Aorta (tissue), 4 donors: ENCODE data around the gene HAO2. TPM values are rescaled to one million over a fixed set of nuclear protein-coding genes. Genes with fewer than 3 reads are reported as not detected.

Experiments
- polyA plus RNA-seq, 2 donors: library from polyadenylated mRNA; stranded (reverse); fragments of 200-250 nt; gene quantifications; one replicate each; pipeline ENCODE4 v1.2.3, GENCODE V29; 2013
- total RNA-seq, 2 donors: library from RNA; stranded (reverse); fragmentation: NEBNext Ultra II Directional; extraction: Animal tissue kit (Norgen Biotek cat#: 25700); gene quantifications; one replicate each; pipeline ENCODE4 v1.2.1, GENCODE V29; 2021
- donor health status: healthy with polysubstance abuse.
- donor health status: Bipolar disorder and iron deficiency.
- donor health status: DM: no; HTN: no; CAD: no.
- donor health status: DM: yes; HTN: yes; CAD: no.

The HAO2 gene
- total and polyA plus RNA-seq, 4 donors = not detected

Other genes with a start within 250 kb of the HAO2 start
- 10 to 100 TPM; 10.4 to 11.5 TPM for gene WARS2, start 228.1 kb upstream of the HAO2 start, total RNA-seq
- gene WARS2, start 228.1 kb upstream of the HAO2 start, polyA plus RNA-seq = 1 to 10 TPM; 6.6 to 7.0 TPM
- under 1 TPM in 1 of 2 donors, not detected in 1; 0.55 TPM for gene HSD3B2, start 46.4 kb downstream of the HAO2 start, total RNA-seq
- under 1 TPM in 1 of 2 donors, not detected in 1; 0.23 TPM for gene HSD3B2, start 46.4 kb downstream of the HAO2 start, polyA plus RNA-seq
- gene HSD3B1, start 138.4 kb downstream of the HAO2 start, total RNA-seq = not detected
- gene HSD3B1, start 138.4 kb downstream of the HAO2 start, polyA plus RNA-seq = not detected